Islet precursor cell (in vitro differentiated cells): ENCODE results near the gene ABHD5.

Experiments used
- DNase-seq: peaks from one replicate; pipeline ENCODE4 v3.0.0-alpha.2; 2018

ABHD5 gene

DNA sequence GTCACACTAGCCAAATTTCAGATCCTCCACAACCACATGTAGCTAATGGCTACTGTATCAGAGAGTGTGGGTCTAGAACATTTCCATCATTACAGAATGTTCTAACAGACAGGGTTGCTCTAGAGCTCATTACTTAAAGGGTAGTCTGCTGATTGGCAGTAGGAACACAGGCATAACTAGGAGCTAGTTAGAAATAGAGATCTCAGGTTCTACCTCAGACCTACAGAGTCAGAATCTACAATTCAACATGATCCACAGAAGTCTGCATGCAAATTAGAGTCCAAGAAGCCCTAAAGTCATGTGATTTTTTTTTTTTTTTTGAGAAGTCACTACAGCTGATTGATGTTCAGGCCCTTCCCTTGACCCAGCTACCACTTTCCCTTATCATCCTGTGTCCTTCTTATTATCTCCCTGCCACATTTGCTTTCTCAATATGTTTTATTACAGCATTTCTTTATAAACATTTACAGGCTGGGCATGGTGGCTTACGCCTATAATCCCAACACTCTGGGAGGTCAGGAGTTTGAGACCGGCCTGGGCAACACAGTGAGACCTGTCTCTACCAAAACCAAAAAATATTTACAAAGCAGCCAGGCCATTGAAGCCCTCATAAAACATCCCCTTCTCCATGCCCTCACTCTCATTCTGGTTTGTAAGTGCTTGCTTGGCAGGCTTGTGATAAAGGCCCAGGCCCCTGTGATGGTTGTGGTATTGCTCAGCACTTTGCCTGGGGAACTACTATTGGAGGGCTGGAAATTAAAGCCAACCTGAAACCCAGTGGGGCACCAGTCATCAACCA is 3.8 kb upstream of the ABHD5 start:
- no peak for DNase-seq

DNA sequence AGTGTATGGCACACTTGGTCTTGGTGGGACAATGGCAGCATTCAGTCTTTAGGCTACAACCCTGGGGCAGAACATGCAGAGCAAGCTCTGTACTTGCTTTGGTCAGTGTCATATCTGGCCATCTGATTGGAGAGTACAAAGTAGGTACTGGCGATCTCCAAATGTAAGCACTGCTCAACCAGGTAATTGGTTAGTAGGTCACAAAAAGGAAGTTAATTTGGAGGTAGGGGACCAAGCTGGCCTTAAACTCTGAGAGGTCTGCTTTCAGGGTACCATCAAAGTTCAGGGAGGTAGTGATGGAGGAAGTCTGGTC is 3.3 kb upstream of the ABHD5 start:
- no peak for DNase-seq

DNA sequence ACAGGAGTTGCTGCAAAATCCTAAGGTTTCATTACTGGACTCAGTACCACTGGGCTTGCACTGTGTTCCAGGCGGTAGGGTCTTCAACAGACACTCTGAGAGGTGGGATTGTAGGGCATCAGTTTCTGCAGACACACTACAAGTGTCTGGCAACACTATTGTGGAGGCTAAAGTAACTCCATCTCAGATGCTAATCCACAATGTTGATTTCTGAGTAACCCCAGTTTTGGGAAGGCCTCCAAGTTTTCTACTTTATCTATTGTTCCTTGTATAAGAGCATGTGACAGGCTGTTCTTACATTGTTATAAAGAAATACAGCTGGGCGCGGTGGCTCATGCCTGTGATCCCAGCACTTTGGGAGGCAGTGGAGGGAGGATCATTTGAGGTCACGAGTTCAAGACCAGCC is 2.5 kb upstream of the ABHD5 start:
- DNase-seq: no peak

DNA sequence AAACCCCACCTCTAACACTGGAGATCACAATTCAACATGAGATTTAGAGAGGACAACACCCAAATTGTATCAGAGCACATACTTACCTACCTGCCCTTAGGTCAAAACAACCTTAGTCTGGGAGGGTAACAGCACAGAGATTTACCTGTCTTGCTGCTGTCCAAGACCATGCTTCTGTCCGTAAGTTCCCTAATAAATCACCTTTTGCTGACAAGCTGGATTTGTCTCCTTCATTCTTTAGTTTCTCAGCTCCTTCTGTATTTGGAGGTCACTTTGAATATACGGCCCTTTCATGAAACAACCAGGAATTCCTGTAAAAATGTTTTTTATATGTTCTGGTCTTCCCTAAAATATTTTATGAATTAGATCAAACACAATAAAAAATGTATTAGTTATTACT is 1.6 kb upstream of the ABHD5 start:
- no peak for DNase-seq

DNA sequence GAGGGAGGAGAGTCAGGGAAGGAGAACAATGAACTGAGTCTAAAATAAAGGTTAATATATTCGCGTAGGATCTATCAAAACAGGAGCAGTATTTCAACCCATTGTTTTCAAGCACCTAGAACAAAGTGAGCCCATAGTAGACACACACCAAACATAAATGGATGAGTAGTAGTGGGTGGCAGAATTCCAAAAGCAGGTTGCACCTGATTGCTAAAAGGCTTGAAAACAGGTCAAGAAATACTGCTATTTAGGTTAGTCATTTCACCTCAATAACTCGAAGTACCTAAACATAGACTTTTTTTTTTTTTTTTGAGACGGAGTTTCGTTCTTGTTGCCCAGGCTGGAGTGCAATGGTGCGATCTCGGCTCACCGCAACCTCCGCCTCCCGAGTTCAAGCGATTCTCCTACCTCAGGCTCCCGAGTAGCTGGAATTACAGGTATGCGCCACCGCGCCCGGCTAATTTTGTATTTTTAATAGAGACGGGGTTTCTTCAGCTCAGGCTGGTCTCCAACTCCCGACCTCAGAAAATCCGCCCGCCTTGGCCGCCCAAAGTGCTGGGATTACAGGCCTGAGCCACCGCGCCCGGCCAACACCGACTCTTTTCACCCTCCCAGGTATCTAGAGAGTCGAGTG is 855 bp upstream of the ABHD5 start:
- DNase-seq: no peak

DNA sequence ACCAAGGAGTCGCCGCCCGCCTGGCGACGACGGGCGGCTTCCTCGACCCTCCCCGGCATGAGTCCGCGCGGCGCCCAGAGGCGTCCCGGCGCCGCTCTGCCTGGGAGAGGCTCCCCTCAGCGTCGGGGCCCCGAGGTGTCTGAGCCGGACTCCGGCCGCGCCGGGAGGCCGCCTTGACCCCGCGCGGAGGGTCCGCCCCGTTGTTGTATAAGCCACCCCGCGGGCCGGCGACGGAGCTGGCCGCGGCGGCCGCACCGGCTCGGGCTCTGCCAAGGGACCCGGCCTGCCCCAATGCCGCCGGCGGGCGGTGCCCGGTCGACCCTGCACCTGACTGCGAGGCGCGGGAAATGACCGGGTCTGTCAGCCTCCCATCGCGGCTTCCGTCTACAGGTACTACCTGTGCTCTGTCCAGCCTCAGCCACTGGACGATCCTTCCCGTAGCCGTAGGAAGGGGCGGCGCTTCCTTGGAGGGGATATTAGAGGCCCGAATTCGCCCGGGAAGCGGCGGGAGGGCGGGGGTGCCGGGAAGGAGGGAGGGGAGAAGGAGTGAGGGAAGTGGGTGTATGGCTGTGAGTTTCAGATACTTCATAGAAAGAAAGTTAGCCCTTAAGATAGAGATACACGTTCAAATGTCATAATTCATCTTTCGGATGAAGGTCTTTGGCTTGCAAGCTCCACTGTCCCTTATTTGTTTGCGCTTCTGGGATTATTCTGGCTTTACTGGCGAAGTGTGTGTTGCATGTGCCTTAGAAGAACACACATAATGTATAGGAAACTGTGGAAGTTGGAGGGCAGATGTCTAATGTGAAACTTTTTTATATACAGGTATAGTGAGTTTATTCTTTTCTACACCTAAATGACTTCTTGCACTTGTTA is 620 bp downstream of the ABHD5 start:
- peak; percentile 92 for DNase-seq

DNA sequence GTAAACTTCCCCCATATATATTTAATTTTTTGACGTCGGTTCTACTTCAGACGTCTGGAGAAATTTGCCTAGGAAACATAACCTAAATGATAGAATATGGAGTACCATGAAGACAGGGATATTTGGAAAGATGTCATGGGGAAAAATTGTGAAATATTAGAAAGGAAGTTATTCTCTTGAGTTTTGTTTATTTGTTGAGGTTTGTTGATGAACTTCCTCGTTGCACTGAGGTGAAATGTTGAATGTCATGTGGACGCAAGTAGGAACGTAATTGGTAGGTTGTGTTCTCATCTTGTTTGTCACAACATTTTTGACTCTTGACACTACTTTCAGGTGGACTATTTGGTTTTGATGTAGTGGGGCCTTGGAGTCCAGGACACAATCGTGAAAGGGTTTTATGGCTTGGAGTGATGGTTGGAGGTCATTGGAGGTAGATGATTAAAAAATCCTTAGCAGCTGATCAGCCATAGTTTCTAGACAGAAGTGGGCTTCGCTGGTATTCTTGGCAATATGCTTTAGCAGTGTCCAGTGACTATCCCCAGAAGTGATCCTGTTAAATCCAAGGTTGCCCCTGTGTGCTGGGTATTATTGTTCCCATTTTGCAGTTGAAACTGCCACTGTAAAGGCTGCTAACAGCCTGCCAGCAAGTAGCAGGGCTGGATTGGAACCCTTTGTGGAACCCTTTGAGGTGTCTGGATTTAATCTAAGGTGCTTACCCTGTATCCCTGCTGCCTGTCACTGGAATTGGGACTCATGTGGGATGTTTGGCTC is 1.5 kb downstream of the ABHD5 start:
- DNase-seq: no peak

DNA sequence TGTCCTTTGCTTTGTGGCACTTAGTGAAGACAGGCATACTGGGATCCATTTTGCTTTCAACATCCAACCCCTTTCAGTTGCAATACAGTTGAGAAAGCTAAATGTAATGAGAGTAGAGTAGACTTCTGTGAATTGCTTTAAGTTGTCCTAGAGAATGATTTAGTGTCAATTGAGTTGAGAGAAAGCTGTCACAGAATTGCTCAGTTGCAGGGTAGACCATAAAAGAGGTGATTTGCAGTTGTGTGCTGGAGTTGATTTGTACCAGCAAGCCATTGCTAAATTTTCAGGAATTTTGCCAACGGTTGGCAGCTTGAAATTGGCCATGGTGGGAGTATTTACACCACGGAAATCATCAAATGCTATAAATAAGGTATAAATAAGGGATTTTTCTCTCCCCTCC is 2.2 kb downstream of the ABHD5 start:
- no peak for DNase-seq

DNA sequence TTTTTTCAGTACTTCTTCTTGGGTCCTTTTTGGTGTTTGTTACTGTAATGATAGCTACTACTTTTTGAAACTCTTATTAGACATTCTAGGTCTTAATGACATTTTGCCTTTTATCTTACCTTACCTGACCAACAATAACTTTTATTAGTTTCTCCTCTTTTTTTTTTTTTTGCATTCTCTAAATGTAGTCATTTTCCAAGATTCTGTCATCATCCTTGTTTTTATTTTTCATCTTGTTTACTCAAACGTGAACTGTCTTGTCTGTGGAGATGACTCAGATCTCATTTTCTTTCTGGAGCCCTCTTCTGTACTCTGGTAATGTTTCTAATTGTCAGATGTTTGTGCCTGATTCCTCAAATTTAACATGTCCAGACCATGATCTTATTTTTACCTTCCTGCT is 2.9 kb downstream of the ABHD5 start:
- no peak for DNase-seq

DNA sequence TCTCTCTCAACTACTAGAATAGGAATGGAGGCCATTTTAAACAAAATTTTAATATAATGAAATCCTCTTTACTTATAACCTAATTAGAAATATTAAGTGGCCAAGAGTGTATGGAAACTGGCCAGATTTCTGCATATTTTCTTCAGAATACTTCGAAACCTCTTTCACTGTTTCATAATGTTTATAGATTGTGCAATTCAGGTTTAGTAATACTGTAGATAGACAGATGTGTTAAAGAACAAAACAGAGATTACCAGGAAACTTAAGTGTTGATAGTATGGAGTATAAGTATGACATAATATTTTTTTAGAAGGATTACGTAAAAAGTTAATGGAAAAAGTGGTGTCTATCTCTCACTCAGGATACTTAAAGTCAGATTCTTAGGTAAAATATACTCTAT is 4.7 kb downstream of the ABHD5 start:
- no peak for DNase-seq

DNA sequence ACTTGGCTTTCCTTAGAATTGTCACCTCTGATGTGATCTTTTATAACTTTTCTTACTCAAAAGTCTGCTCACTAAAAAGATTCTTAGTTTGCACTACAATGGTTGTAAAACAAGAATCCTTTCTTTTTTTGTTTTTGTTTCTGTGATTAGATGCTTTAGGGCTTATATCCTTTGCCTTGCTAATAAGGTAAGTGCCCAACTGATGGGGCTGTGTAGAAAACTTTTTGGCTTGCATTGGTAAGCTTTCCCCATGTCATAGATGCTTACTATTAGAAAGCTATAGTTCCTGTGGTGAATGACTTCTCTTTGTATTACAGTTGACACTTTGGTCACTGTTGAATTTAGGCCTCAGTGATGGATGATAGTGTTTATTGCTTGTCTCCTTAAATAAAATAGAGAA is 5.1 kb downstream of the ABHD5 start:
- no peak for DNase-seq

DNA sequence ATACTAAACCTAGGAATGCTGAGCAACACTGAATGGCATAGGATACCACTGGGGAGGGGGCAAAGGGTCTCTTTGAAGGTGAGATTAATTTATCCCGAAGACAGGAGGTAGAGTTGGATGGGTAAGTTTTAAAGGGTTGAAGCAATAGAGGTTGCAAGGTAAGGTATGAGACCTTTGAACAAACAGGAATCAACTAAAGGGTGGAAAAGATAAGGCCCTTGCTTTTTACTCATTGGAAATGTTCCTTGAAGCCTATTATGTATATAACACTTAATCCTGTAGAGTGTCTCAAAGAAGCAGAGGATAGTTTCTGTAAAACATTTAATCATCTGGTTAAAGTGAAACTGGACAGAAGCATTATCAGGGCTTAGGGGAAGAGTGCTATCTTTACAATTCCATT is 5.7 kb downstream of the ABHD5 start:
- DNase-seq: no peak

DNA sequence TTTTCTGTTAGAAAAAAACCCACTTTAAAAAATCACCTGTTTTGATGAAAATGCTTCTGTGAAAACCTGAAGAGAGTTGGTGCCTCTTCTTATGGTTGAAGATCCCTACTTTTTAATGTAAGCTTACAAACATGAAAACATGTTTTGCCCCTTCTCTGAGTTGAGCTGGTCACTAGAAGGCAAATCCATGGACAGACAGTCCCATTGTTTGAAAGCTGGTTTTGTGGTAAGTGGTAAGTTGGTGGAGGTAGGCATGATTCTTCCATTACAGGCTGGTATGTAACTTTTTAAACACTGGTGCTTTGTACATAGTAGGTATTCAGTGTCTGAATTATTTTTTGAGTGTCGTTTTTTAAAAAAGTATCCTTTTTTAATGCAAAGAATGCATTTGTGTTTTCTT is 6.1 kb downstream of the ABHD5 start:
- DNase-seq: no peak

DNA sequence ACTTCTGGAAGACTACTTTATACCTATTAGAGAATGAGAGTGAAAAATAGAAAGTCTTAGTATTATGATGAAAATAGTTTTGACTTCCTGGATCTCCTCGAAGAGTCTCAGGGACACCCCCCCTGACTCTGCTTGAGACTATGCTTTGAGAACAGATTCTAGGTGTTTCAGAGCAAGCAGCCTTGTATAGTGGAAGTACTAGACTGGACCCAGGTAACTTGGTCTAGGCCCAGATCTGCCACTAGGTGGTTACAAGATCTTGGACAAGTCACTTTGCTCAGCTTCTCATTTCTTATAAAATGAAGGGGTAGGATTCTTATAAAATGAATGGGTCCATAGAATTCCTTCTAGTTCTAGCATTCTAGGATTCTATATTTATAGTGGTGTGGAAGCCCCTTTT is 9.1 kb downstream of the ABHD5 start:
- DNase-seq: no peak

DNA sequence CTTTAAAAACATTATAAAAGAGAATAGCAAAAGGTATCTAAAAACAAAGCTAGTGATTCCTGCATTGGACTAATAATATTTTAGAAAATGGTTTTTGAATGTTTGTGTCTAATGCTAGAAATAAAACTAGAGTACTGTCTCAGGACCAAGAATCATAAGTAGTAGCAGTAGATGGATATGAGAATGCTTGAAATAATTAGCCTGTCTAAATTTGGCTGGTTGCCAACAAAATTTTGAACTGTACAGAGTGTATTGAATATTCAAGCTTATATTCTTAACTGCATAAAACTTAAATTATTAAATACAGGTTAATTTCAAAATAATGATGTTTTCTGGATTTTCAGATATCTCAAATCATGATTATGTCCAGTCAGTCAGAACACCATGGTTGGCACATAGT is 14.0 kb downstream of the ABHD5 start:
- DNase-seq: no peak

DNA sequence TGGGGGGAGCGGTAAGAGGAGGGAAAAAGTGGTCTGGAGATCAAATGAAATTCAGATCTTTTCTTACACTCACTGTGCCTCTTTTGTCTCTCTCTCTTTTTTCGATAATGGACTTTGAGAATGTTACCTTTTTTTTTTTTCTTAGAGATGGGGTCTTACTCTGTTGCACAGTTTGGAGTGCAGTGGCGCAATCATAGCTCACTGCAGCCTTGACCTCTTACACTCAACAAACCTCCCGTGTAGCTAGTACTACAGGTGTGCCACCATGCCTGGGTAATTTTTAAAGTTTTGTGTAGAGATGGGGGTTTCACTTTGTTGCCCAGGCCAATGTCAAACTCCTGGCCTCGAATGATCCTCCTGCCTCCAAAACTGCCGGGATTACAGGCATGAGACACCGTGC is 15.6 kb downstream of the ABHD5 start:
- no peak for DNase-seq

DNA sequence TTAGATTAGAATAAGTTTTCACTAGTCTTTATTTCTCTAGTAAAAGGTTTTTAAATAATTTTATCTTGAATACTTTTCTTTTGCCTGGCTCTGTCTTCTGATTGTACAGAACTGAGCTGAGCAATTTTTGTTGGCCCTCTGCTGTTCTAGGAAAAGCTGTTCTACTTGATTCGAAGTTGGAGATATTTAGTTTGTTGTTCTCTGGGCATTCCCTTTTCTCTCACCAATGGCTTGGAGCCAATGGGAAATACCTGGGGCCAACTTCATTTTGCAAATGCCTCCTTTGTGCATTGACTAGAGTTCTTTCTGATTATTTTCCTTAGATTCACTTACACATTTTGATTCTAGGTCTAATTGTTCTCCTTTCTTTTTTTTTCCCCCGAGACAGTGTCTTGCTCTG is 16.5 kb downstream of the ABHD5 start:
- DNase-seq: no peak

DNA sequence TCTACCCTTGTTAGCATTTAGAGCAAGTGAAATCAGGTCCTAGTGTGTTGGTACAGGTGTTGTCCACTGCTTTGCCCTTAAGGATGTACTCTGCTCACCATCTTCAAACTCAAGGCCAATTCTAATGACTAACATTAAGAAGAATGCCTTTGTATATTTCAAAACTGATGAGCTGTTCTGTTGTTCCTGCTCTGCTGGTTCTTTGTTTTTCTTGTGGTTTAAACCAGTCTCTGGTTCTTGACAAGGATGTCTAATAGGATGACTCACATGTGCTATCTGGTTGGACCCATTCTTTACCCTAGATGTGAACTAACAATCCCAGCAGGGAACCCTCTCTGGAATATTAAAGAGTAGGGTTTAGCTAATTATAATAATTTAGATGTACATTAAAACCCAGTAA is 17.3 kb downstream of the ABHD5 start:
- no peak for DNase-seq

DNA sequence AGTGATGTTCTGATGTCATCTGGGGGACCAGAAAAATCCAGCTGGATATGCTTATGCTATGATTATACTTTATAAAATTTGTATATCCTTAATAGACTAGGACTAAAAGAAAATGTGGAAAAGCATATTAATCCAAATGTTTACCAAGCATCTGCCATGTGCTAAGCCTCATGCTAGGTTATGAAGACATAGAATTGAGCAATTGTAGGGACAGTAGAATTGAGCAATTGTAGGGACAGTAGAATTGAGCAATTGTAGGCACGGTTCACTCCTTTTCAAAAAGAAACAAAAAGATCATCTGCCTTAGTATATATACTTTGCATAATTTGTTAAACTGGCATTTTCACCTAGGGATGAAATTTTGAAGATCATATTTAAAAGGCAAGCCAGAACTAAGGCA is 18.3 kb downstream of the ABHD5 start:
- no peak for DNase-seq

DNA sequence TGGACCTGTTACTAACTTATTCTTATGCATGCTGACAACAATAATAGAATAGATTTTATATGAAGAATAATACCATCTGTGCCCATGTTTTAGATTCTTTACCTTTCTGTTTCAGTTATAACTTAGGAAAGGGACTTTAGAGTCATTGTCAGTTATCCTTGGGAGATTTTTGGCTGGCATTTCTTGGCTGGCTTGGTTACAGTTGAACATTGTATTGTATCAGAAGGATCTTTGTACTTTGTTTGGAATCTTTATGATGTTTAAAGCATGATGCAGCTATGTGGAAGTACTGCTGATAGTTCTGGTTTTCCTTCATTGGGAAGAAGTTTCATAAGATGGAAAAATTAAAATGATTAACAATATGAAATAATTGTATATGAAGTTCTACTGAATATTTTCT is 19.9 kb downstream of the ABHD5 start:
- no peak for DNase-seq

DNA sequence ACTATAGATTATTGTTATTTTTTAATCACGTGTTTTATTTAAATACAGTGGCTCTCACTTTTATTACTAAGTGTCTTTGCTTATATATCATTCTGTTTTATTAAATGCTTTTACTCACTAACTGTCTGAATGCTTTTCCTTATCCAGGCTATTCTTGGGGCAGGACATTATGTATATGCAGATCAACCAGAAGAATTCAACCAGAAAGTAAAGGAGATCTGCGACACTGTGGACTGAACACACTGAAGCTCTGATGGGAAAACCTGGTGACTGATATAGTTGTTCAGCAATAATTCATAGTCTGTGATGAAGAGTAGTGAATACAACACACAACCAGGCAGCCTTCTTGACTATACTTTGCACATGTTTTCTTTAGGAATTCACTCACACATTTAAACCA is 27.6 kb downstream of the ABHD5 start:
- DNase-seq: no peak

DNA sequence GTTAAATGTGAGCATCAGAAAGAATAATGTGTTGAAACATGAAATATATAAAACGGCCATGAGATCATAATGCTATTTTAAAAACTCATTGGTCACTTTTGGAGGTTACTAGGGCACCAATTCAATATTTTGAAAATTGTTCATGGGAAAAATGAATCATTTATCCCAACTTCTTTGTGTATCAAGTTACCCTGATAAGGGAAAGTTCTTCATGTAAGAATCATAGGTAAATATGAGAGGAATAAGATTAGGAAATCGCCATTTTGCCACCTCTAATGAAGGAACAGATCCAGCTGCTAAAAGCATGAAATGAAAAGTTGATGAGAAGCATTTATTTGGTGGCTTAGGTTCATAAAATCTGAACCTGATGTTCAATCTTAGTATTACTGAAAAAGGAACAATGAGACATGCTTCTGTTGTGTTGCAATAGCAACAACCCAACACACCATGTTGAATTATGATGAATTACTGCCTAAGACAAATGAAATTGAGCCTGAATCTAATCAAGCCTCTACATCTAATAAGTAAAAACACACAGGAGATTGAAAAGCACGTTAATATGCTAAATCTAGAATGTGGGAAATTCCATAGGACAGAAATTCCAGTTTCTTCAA is 32.5 kb downstream of the ABHD5 start:
- DNase-seq: no peak

DNA sequence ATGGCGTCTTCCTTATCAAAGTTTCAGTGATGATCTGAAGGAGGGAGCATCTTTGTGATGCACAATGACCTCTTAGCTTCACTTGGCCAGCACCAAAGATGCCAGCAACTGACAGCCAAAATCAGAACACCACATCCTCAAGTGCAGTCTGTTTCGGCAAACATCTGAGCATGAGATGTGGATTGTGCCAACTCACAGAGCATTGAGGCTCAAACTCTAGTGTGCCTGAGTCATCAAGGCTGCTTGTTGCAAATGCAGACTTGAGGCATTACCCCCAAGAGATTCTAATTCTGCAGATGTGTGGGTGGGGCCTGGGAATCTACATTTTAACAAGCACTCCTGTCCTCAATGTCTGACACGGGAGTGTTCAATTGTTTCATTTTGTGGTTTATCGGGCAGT is 35.8 kb downstream of the ABHD5 start:
- DNase-seq: no peak
